ENCODE results near the gene FIGLA. TPM values are rescaled to one million over a fixed set of nuclear protein-coding genes. Genes with fewer than 3 reads are reported as not detected.
"Not testable (repeated sequence)": the region's sequence is repeated elsewhere in the genome, so short reads cannot be mapped to it uniquely, and the experiment has no call there.

The FIGLA gene
- total and polyA plus RNA-seq, 2 donors (not counting 1 experiment from before 2014, with no cell fraction given) = not detected

DNA sequence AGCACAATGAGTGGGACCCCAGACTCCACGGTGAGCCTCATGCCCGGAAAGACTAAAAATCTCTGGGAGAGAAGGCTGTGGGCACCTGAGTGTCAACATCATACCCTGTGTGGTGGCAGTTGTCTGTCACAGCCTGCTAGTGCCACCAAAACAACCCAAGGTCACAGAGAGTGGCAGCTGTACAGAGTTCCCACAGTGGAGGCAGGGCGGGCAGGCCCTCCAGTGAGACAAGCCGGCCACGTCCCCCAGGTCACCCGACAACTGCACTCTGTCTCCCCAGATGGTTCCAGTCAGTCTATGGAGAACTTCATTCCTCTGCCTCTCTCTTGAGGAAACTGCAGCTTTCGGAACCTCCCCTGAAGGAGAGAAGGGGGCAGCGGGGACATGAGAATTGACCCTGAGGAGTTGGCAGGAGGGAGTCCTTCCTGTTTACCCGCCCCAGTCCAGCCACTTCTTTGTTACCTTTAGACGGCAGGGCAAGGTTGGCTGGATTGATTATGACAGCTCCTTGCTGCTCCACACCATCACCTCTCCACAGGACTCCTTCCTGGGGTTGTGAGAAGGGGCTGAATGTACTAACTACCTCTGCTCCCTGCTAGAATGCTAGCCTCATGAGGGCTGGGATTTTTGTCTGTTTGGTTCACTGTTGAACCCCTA lies 11.3 kb upstream of the FIGLA start:
- Histone ChIP-seq H3K27me3 (ENCODE audit: control insufficient read depth, insufficient read depth, low read length) (no peaks in the 10 kb centered on the region), H3K9me3 (ENCODE audit: control insufficient read depth, insufficient read depth, low read depth, low read length) (no peaks in the 10 kb centered on the region), H3K4me1 (ENCODE audit: control insufficient read depth, extremely low read depth, insufficient read depth, low read length) (no peaks in the 10 kb centered on the region), H4K20me1 (ENCODE audit: control insufficient read depth, extremely low read depth, insufficient read depth, low read length) (no peaks in the 10 kb centered on the region), H3K36me3 (ENCODE audit: control insufficient read depth, insufficient read depth, low read length) (no peaks in the 10 kb centered on the region), H3K4me3 (replicated peaks in 1 of 4; ENCODE audit: control extremely low read depth in 1 of 4, insufficient read depth in 1 of 4, low read depth in 3 of 4, low read length in 4 of 4) (no peak overlapping the region), H3K79me2 (ENCODE audit: control insufficient read depth, insufficient read depth, low read length) (no peaks in the 10 kb centered on the region), H2AFZ (ENCODE audit: low read length) (no peak overlapping the region), H3K9ac (ENCODE audit: insufficient read depth, low read length) (no peak overlapping the region), H3K4me2 (ENCODE audit: extremely low read depth, insufficient read depth, low read length) (no peak overlapping the region), H3K27ac (ENCODE audit: insufficient read depth, low read length) (no peak overlapping the region)
- TF ChIP-seq, protein P1, sequence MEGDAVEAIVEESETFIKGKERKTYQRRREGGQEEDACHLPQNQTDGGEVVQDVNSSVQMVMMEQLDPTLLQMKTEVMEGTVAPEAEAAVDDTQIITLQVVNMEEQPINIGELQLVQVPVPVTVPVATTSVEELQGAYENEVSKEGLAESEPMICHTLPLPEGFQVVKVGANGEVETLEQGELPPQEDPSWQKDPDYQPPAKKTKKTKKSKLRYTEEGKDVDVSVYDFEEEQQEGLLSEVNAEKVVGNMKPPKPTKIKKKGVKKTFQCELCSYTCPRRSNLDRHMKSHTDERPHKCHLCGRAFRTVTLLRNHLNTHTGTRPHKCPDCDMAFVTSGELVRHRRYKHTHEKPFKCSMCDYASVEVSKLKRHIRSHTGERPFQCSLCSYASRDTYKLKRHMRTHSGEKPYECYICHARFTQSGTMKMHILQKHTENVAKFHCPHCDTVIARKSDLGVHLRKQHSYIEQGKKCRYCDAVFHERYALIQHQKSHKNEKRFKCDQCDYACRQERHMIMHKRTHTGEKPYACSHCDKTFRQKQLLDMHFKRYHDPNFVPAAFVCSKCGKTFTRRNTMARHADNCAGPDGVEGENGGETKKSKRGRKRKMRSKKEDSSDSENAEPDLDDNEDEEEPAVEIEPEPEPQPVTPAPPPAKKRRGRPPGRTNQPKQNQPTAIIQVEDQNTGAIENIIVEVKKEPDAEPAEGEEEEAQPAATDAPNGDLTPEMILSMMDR (conservative IDR thresholded peaks at IDR 0.05 in 1 of 2, IDR thresholded peaks at IDR 0.05 in 1 of 2; ENCODE audit: low read depth in 1 of 2, low read length in 2 of 2) = no peak
- no peak for TF ChIP-seq EZH2 (IDR thresholded peaks at IDR 0.05; ENCODE audit: low read length, missing control alignments)
- DNase-seq (ENCODE audit: low read depth in 2 of 2) = no peak

DNA sequence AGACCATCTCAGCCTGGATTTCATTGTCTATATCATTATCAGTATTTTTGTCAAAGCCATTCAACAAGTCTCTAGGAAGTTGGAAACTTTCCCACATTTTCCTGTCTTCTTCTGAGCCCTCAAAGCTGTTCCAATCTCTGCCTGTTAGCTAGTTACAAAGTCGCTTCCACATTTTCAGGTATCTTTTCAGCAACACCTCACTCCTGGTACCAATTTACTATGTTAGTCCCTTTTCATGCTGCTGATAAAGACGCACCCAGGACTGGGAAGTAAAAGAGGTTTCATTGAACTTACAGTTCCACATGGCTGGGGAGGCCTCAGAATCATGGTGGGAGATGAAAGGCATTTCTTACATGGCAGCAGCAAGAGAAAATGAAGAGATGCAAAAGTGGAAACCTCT lies 9.3 kb upstream of the FIGLA start:
- H2AFZ ChIP-seq (ENCODE audit: low read length) = no peak overlapping the region
- H4K20me1 ChIP-seq (ENCODE audit: control insufficient read depth, extremely low read depth, insufficient read depth, low read length) = no peaks in the 10 kb centered on the region
- peaks cover 4% of the 10 kb centered on the region for H3K27me3 ChIP-seq (ENCODE audit: control insufficient read depth, insufficient read depth, low read length)
- H3K4me3 ChIP-seq (replicated peaks in 1 of 4; ENCODE audit: control extremely low read depth in 1 of 4, insufficient read depth in 1 of 4, low read depth in 3 of 4, low read length in 4 of 4) = no peak overlapping the region
- no peak for DNase-seq (ENCODE audit: low read depth in 2 of 2)
- no peaks in the 10 kb centered on the region for H3K4me1 ChIP-seq (ENCODE audit: control insufficient read depth, extremely low read depth, insufficient read depth, low read length)
- no peak overlapping the region for H3K4me2 ChIP-seq (ENCODE audit: extremely low read depth, insufficient read depth, low read length)
- no peaks in the 10 kb centered on the region for H3K36me3 ChIP-seq (ENCODE audit: control insufficient read depth, insufficient read depth, low read length)
- H3K9ac ChIP-seq (ENCODE audit: insufficient read depth, low read length) = no peak overlapping the region
- no peaks in the 10 kb centered on the region for H3K79me2 ChIP-seq (ENCODE audit: control insufficient read depth, insufficient read depth, low read length)
- H3K27ac ChIP-seq (ENCODE audit: insufficient read depth, low read length) = no peak overlapping the region
- no peaks in the 10 kb centered on the region for H3K9me3 ChIP-seq (ENCODE audit: control insufficient read depth, insufficient read depth, low read depth, low read length)
- TF ChIP-seq, protein P1 (conservative IDR thresholded peaks at IDR 0.05 in 1 of 2, IDR thresholded peaks at IDR 0.05 in 1 of 2; ENCODE audit: low read depth in 1 of 2, low read length in 2 of 2) = no peak

DNA sequence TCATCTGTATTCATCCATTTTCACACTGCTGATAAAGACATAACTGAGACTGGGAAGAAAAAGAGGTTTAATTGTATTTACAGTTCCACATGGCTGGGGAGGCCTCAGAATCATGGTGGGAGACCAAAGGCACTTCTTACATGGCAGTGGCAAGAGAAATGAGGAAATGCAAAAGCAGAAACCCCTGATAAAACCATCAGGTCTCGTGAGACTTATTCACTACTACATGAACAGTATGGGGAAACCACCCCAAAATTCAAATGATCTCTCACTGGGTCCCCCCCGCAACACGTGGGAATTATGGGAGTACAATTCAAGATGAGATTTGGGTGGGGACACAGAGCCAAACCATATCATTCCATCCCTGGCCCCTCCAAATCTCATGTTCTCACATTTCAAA lies 7.6 kb upstream of the FIGLA start:
- not testable (repeated sequence) for H3K4me2 ChIP-seq (ENCODE audit: extremely low read depth, insufficient read depth, low read length); H3K4me1 ChIP-seq (ENCODE audit: control insufficient read depth, extremely low read depth, insufficient read depth, low read length); H3K27me3 ChIP-seq (ENCODE audit: control insufficient read depth, insufficient read depth, low read length); H3K79me2 ChIP-seq (ENCODE audit: control insufficient read depth, insufficient read depth, low read length); H3K4me3 ChIP-seq (replicated peaks in 1 of 4; ENCODE audit: control extremely low read depth in 1 of 4, insufficient read depth in 1 of 4, low read depth in 3 of 4, low read length in 4 of 4); H3K9ac ChIP-seq (ENCODE audit: insufficient read depth, low read length); H3K9me3 ChIP-seq (ENCODE audit: control insufficient read depth, insufficient read depth, low read depth, low read length); H3K27ac ChIP-seq (ENCODE audit: insufficient read depth, low read length); H4K20me1 ChIP-seq (ENCODE audit: control insufficient read depth, extremely low read depth, insufficient read depth, low read length); H2AFZ ChIP-seq (ENCODE audit: low read length); DNase-seq (ENCODE audit: low read depth in 2 of 2); H3K36me3 ChIP-seq (ENCODE audit: control insufficient read depth, insufficient read depth, low read length)
